HEK293 (cell line): Measurements from ENCODE around the gene TH.

ENCODE experiments used
- CTCF ChIA-PET: fragments of 350-600 bp; formaldehyde crosslinking; extraction: SDS; loops from one replicate; lab custom pipeline; 2021; ENCODE audit warnings: antibody characterized with exemption; lab: Yijun Ruan, JAX
- POLR2A ChIA-PET: fragments of 300-600 bp; formaldehyde crosslinking; extraction: SDS; loops from one replicate; lab custom pipeline; 2020; ENCODE audit warnings: antibody characterized with exemption, inconsistent platforms; lab: Yijun Ruan, JAX
- H3K27ac ChIP-seq: fragments of 200-500 bp; sonication (Bioruptor generic); 2 replicates; pipeline ENCODE4 v1.5.1; 2014; ENCODE audit warnings: low read depth, low read length, control low read depth, inconsistent platforms; ENCODE audit errors: extremely low read depth
- H3K36me3 ChIP-seq, 2 experiments: fragments of 200-500 bp in 1 of 2; sonication (Bioruptor generic) in 1 of 2; 1 replicate in 1 of 2; 2 replicates in 1 of 2; pipeline ENCODE4 v1.5.1; 2014 to 2017; ENCODE audit warnings: inconsistent platforms in 2 of 2, low read length in 2 of 2; ENCODE audit not compliant: control insufficient read depth in 2 of 2, insufficient read depth in 1 of 2
- H3K4me1 ChIP-seq: fragments of 200-500 bp; sonication (Bioruptor generic); 2 replicates; pipeline ENCODE4 v1.5.1; 2014; ENCODE audit warnings: mild to moderate bottlenecking, low read length, inconsistent platforms; ENCODE audit not compliant: control insufficient read depth, insufficient read depth
- H3K4me3 ChIP-seq: 2 replicates; pipeline ENCODE4 v1.5.1; 2011; ENCODE audit warnings: low read depth, mild to moderate bottlenecking, control low read depth, low read length, moderate library complexity
- H3K9me3 ChIP-seq: fragments of 200-500 bp; sonication (Bioruptor generic); 2 replicates; pipeline ENCODE4 v1.5.1; 2014; ENCODE audit warnings: low read depth, low read length, inconsistent platforms; ENCODE audit not compliant: control insufficient read depth, insufficient read depth
- BCL11A ChIP-seq: fragments of 450-650 bp; formaldehyde crosslinking; IDR thresholded peaks from 2 replicates; pipeline ENCODE4 v1.5.1; 2016; ENCODE audit warnings: low read depth, missing biosample characterization, missing genetic modification characterization
- GLIS2 ChIP-seq: fragments of 450-650 bp; formaldehyde crosslinking; IDR thresholded peaks from 2 replicates; pipeline ENCODE4 v1.5.1; 2016; ENCODE audit warnings: missing biosample characterization, missing genetic modification characterization
- HOXA7 ChIP-seq: sonication (generic); formaldehyde crosslinking; IDR thresholded peaks from 2 replicates; pipeline ENCODE4 v1.8.1; 2022; ENCODE audit warnings: missing genetic modification reagents, borderline replicate concordance
- KLF10 ChIP-seq: fragments of 450-650 bp; IDR thresholded peaks from 2 replicates; pipeline ENCODE4 v1.5.1; 2018; ENCODE audit warnings: missing biosample characterization, mild to moderate bottlenecking, missing genetic modification characterization
- KLF8 ChIP-seq: fragments of 450-650 bp; formaldehyde crosslinking; IDR thresholded peaks from 2 replicates; pipeline ENCODE4 v1.5.1; 2016; ENCODE audit warnings: missing biosample characterization, missing genetic modification characterization
- YY1 ChIP-seq: fragments of 450-650 bp; formaldehyde crosslinking; IDR thresholded peaks from 2 replicates; pipeline ENCODE4 v1.5.1; 2018; ENCODE audit warnings: missing biosample characterization, missing genetic modification characterization
- ZFHX2 ChIP-seq: fragments of 450-650 bp; formaldehyde crosslinking; conservative IDR thresholded peaks from 2 replicates; pipeline ENCODE4 v1.5.1; 2016; ENCODE audit warnings: missing biosample characterization, missing genetic modification characterization
- ZIC2 ChIP-seq: fragments of 450-650 bp; formaldehyde crosslinking; IDR thresholded peaks from 2 replicates; pipeline ENCODE4 v1.5.1; 2016; ENCODE audit warnings: missing biosample characterization, missing genetic modification characterization
- ZNF132 ChIP-seq: fragments of 450-650 bp; formaldehyde crosslinking; IDR thresholded peaks from 2 replicates; pipeline ENCODE4 v1.5.1; 2017; ENCODE audit warnings: missing biosample characterization, missing genetic modification characterization, borderline replicate concordance
- ZNF266 ChIP-seq: fragments of 450-650 bp; formaldehyde crosslinking; IDR thresholded peaks from 2 replicates; pipeline ENCODE4 v1.5.1; 2016; ENCODE audit warnings: missing biosample characterization, missing genetic modification characterization, low read depth
- ZNF423 ChIP-seq: fragments of 450-650 bp; formaldehyde crosslinking; IDR thresholded peaks from 2 replicates; pipeline ENCODE4 v1.5.1; 2016; ENCODE audit warnings: missing biosample characterization, missing genetic modification characterization
- ZNF473 ChIP-seq: fragments of 450-650 bp; formaldehyde crosslinking; IDR thresholded peaks from 2 replicates; pipeline ENCODE4 v1.5.1; 2017; ENCODE audit warnings: missing biosample characterization, missing genetic modification characterization
- ZNF571 ChIP-seq: fragments of 450-650 bp; formaldehyde crosslinking; IDR thresholded peaks from 2 replicates; pipeline ENCODE4 v1.5.0; 2017; ENCODE audit warnings: missing biosample characterization, missing genetic modification characterization
- ZNF664 ChIP-seq: fragments of 450-650 bp; formaldehyde crosslinking; IDR thresholded peaks from 2 replicates; pipeline ENCODE4 v1.5.1; 2016; ENCODE audit warnings: missing biosample characterization, missing genetic modification characterization
- ZNF776 ChIP-seq: fragments of 450-650 bp; formaldehyde crosslinking; IDR thresholded peaks from 2 replicates; pipeline ENCODE4 v1.5.0; 2017; ENCODE audit warnings: missing biosample characterization, missing genetic modification characterization, borderline replicate concordance
- TF ChIP-seq, protein P1 (sequence below): fragments of 450-650 bp; formaldehyde crosslinking; IDR thresholded peaks from 2 replicates; pipeline ENCODE4 v1.5.1; 2016; ENCODE audit warnings: missing biosample characterization, missing genetic modification characterization
- TF ChIP-seq, protein P2 (sequence below): fragments of 450-650 bp; IDR thresholded peaks from 2 replicates; pipeline ENCODE4 v1.5.1; 2018; ENCODE audit warnings: missing biosample characterization, missing genetic modification characterization
- TF ChIP-seq, protein P3 (sequence below): fragments of 450-650 bp; formaldehyde crosslinking; IDR thresholded peaks from 2 replicates; pipeline ENCODE4 v1.5.1; 2016; ENCODE audit warnings: missing biosample characterization, missing genetic modification characterization
- TF ChIP-seq, protein P4 (sequence below): IDR thresholded peaks from 2 replicates; pipeline ENCODE4 v1.6.1; 2011; ENCODE audit warnings: mild to moderate bottlenecking, low read depth, low read length, borderline replicate concordance

TH gene

DNA sequence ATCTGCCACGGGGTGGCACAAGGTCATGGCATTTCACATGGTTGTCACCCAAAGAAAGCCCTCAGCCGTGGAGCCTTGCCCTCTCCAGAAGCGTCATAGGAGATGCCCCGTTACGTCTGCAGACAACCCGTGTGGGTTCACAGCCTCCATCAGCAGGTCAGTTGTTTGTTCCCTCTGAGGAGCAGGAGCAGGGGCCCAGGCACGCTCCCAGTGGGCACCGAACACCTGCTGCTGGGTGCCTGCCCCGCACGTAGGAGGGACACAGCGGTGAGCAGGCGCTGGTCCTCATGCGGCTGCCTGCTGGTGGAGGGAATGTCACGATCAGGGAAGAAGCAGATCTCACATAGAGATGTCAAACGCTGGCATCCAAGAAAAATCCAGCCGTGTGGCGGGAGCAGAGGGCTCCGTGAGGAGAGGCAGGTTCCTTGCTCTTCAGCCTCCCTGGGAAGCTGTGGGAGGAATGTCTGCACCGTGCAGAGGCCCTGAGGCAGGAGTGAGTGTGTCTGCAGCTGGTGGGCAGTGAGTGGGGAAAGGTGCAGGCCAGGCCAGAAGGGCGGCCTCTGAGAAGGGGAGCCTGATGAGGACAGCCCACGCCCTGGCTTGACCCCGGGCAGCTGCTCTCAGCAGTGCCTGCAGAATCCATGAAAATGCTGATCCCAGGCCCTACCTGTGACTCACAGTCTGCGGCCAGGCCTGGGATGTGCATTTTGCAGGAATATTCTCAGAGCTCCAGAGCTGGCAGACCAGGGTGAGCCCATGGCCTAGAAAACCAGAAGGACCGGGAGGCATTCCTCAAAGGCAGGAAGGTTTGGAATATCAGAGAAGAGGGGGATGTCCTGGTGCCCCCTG, 36.4 kb upstream of the TH start:
- POLR2A ChIA-PET: no interaction called here
- CTCF ChIA-PET: interaction anchor here (1.7 kb wide), 1 partner anchor 212 kb away, joined by 9 read pairs; no protein-coding TSS in a partner anchor

DNA sequence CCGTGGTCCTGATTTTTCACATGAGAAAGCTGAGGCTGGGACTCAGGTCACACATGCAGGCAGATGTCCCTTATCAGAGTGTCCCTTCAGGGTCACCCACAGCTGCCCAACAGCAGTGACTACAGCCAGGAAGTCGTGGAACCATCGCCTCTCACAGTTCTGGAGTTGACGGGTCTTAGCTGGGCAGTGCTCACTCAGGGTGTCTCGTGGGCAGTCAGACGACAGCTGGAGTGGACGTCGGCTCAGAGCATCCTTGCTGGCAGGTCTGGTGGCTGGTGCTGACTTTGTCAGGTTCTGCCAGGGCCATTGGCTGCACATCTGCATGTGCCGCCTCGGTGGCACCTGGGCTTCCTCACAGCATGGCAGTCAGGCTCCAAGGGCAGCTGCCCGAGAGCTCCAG, 35.6 kb upstream of the TH start:
- H3K27ac ChIP-seq: no peak overlapping the region
- H3K4me1 ChIP-seq: no peaks in the 10 kb centered on the region
- CTCF ChIA-PET: no interaction called here
- no peak for TF ChIP-seq BCL11A (tag by site-specific recombination)
- no peak for TF ChIP-seq YY1
- TF ChIP-seq ZNF266: no peak
- TF ChIP-seq HOXA7 (CRISPR knock-in tag): no peak
- TF ChIP-seq, protein P1, sequence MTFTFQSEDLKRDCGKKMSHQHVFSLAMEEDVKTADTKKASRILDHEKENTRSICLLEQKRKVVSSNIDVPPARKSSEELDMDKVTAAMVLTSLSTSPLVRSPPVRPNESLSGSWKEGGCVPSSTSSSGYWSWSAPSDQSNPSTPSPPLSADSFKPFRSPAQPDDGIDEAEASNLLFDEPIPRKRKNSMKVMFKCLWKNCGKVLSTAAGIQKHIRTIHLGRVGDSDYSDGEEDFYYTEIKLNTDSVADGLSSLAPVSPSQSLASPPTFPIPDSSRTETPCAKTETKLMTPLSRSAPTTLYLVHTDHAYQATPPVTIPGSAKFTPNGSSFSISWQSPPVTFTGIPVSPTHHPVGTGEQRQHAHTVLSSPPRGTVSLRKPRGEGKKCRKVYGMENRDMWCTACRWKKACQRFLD (tag by site-specific recombination): no peak
- TF ChIP-seq, protein P2, sequence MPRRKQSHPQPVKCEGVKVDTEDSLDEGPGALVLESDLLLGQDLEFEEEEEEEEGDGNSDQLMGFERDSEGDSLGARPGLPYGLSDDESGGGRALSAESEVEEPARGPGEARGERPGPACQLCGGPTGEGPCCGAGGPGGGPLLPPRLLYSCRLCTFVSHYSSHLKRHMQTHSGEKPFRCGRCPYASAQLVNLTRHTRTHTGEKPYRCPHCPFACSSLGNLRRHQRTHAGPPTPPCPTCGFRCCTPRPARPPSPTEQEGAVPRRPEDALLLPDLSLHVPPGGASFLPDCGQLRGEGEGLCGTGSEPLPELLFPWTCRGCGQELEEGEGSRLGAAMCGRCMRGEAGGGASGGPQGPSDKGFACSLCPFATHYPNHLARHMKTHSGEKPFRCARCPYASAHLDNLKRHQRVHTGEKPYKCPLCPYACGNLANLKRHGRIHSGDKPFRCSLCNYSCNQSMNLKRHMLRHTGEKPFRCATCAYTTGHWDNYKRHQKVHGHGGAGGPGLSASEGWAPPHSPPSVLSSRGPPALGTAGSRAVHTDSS: no peak
- TF ChIP-seq ZNF423 (tag by site-specific recombination): no peak
- TF ChIP-seq KLF8 (tag by site-specific recombination): no peak
- no peak for TF ChIP-seq ZNF776
- no peak for TF ChIP-seq ZNF132 (tag by site-specific recombination)
- no peak for TF ChIP-seq ZNF473 (tag by site-specific recombination)
- TF ChIP-seq, protein P3, sequence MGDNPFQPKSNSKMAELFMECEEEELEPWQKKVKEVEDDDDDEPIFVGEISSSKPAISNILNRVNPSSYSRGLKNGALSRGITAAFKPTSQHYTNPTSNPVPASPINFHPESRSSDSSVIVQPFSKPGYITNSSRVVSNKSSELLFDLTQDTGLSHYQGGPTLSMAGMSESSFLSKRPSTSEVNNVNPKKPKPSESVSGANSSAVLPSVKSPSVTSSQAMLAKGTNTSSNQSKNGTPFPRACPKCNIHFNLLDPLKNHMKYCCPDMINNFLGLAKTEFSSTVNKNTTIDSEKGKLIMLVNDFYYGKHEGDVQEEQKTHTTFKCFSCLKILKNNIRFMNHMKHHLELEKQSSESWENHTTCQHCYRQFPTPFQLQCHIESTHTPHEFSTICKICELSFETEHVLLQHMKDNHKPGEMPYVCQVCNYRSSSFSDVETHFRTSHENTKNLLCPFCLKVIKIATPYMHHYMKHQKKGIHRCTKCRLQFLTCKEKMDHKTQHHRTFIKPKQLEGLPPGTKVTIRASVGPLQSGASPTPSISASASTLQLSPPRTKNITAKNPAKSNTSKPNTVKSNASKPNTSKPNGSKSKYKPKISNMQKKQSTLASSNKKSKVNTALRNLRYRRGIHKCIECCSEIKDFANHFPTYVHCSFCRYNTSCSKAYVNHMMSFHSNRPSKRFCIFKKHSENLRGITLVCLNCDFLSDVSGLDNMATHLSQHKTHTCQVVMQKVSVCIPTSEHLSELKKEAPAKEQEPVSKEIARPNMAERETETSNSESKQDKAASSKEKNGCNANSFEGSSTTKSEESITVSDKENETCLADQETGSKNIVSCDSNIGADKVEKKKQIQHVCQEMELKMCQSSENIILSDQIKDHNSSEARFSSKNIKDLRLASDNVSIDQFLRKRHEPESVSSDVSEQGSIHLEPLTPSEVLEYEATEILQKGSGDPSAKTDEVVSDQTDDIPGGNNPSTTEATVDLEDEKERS (tag by site-specific recombination): no peak
- no peak for TF ChIP-seq GLIS2 (tag by site-specific recombination)
- no peak for TF ChIP-seq ZFHX2 (tag by site-specific recombination)
- no peak for TF ChIP-seq ZNF664 (tag by site-specific recombination)
- TF ChIP-seq, protein P4, sequence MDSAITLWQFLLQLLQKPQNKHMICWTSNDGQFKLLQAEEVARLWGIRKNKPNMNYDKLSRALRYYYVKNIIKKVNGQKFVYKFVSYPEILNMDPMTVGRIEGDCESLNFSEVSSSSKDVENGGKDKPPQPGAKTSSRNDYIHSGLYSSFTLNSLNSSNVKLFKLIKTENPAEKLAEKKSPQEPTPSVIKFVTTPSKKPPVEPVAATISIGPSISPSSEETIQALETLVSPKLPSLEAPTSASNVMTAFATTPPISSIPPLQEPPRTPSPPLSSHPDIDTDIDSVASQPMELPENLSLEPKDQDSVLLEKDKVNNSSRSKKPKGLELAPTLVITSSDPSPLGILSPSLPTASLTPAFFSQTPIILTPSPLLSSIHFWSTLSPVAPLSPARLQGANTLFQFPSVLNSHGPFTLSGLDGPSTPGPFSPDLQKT: no peak
- TF ChIP-seq, all 188 proteins: peak for 0
- Histone ChIP-seq H3K4me3 (no peak overlapping the region), H3K36me3 (no peaks in the 10 kb centered on the region), H3K9me3 (no peaks in the 10 kb centered on the region)
- POLR2A ChIA-PET: no interaction called here

More for the DNA sequence above, 36.4 kb upstream of the TH start:
- H3K4me3 ChIP-seq: no peak overlapping the region
- TF ChIP-seq KLF10 (no peak), ZNF571 (tag by site-specific recombination) (no peak), ZIC2 (tag by site-specific recombination) (0 out of 2 replicates have a peak, but pooled peaks have one; percentile 32)
- no peaks in the 10 kb centered on the region for H3K36me3 ChIP-seq
- H3K9me3 ChIP-seq: no peaks in the 10 kb centered on the region
- H3K27ac ChIP-seq: no peak overlapping the region
- H3K4me1 ChIP-seq: no peaks in the 10 kb centered on the region
